Glomerular visceral epithelial cell (primary cell): ENCODE measurements around the gene UBE2D3.
"Not testable (repeated sequence)": the region's sequence is repeated elsewhere in the genome, so short reads cannot be mapped to it uniquely, and the experiment has no call there.

Experiments
- DNase-seq: peaks from one replicate; pipeline ENCODE4 v3.0.0-alpha.2; 2016; ENCODE audit errors: extremely low spot score

Gene UBE2D3

DNA sequence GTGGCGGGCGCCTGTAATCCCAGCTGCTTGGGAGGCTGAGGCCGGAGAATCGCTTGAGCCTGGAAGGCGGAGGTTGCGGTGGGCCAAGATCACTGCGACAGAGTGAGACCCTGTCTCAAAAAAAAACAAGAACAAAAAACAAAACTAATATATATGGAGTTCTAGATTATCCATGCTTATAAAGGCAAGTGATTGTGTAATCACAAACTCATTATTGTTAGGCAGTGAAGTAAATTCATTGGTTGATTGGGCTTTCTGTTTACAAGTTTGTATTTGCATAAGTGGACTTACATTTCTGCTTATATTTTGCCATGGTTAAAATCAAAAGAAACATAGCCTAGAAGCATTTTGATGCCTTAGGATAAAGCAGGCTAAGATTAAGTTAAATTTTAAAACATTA is 2.5 kb upstream of the UBE2D3 start:
- DNase-seq, result no peak

DNA sequence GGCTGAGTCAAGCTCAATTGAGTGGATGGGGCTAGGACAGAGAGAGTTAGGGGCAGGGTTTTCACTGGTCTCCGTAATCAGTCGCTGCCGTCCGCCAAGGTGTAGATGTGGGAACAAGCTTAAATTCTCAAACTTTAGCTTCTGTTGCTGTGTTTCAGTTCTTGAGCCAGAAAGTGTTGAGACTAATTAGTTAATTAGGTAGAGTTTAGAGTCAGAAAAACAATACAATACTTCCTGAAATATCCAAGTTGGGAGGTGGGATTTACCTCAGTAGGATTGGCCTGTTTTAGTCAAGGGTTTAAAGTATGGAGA is 1.1 kb upstream of the UBE2D3 start:
- DNase-seq, result no peak

DNA sequence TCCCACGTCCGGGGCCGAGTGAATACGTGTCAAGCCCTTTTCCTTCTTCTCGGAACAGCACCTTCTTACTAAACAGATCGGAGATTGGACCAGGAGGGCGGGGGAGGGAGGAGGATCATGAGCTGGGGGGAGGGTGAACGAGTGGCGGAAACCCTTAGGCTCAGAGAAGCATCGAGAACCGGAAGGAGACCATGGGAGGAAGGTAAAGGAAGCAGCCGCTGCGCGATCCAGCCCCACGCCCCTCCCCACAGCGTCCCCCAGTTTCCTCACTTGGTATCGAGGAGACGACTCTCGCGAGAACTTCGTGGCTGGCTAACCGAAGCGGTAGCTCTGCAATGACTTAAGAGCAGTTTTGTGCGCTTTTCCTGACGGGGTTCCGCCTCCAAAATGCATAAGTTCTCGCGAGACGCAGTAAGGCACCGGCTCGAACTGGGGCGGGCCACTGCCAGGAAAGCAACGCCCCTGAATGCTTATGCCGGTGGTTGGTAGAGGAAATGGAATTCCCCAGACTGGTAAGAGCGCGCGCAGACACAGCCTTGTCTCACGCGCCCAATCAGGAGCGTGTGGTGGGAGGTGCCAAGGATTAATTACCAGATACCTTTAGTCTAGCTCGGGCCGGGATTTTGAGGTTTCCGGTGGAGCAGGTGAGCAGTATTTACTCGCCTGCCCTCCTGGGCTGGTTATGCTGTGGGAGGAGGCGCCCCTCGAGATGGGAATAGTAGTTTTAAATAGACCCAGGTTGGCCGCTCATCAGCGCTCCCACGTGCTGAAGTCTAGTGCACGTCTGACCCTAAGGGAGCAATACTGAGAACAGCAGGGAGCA is 534 bp upstream of the UBE2D3 start:
- peak; percentile 100 for DNase-seq

DNA sequence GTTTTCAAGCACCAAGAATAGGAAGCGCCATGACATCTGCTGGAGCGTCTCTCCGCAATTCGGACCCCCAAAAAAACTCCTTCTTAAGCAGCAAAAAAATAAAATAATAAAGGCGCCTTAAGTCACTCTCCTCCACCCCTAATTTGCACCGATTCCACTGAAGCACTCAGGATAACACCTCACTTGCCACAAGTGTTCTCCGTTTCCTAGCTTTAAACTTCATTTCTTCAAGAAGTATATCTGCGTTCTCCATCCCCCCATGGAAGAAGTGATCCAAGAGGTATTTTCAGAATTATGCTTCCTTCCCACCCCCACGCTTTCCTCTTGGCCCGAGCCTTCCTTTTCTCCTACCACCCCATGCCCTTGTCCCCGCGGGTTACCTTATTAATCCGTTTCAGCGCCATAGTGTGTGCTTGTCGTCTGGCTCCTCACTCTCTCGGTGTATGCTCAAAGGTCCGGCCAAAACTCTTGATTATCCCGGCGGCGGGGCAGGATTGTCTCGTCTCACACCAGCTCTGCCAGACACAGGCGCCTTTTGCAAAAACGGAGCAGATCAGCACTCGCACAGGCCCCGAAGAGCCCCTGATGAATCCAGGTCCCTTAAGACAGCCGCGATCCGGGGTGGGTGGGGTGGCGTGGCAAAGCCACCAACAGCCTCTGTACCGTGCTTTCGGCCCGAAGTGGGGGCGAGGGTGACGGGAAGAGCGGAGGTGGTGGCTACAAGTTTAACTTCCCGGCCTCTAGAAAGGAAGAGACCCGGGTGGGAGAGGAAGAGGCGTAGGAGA is 1.1 kb downstream of the UBE2D3 start:
- DNase-seq, result no peak

DNA sequence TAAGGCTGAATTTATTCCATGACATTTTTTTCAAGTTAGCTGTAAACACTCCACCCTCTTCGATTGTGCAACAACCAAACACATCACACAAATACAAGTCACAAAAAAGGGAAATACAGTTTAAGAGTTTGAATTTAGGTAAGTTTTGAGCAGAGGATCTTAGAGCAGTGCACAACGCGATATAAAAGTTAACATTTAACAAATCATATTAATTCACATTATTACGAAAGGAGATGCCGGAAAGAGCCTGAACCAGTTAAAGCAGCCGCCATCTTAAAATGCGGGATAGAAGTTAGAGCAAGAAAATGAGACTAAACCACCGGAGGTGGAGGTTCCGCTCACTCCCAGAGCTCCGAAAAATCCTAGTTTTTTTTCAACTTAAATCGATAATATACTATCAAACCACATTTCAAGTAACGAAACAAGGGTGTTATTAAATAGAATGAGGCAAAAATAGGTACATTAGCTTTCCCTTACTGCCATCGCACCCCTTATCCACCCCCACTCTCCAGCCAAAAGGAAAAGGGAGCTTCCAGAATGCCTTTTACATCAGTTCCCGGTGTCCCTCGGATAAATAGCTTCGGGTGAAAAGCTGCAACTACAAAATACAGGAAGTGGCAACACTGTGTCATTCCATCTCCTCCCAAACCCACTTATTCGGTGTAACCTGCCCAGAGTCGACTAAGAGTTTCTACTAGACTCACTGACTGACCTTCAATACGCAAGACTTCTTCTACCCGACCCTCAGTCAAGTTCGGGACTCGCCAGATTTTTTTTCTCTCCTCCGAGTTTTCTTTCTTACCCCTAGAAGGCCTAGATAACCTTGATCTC is 1.9 kb downstream of the UBE2D3 start:
- peak; percentile 74 for DNase-seq

DNA sequence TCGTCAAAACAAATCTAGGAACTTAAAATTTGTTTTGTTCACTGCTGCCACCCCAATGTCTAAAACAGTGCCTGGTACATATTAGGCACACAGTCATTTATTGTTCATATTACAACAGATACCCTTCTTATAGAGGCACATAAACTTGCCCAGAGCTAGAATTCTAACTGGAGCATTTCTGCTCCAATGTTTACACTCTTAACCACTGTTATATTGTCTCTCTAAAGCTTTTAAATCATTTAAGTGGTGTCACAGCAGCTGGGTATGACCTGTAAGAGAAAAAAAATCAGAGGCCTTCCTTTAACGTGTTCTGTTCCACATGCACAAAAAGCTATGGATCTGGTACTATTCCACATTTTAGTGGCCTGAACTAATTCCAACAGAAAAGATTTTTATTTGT is 3.0 kb downstream of the UBE2D3 start:
- no peak for DNase-seq

DNA sequence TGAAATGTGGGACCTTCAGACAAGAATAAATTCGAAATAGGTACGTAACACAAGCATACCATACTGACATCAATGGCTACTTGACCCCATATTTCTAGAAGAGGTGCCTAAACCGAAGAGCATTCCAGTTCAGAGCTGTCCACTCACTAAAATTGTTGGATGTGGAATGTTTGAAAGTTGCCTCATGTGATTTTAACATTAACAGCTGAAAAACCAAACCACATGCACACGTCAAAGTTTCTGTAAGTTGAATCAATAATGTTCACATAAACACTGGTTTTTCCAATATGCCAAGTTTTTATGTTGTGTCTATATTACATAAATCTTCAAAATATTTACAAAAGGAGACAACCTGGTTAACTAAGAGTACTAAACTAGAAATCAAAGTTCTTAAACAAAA is 3.5 kb downstream of the UBE2D3 start:
- DNase-seq, result no peak

DNA sequence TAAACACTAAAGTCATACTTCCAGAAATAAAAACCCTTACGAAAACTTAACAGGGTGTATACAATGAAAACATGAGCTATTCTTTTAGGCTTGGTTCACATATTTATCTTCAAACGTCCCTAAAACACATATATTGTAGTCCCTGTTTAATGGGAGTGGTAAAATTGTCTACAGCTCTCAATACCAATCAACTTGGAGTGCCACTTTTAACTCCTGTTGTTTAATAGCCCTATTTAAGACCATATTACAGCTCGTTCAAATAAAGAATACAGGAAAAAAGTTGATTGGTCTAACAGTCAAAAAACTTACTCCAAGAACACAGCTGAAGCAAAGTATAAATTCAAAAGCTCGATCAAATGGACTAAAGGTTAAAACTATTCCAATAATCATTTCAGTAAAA is 3.9 kb downstream of the UBE2D3 start:
- DNase-seq, result no peak

DNA sequence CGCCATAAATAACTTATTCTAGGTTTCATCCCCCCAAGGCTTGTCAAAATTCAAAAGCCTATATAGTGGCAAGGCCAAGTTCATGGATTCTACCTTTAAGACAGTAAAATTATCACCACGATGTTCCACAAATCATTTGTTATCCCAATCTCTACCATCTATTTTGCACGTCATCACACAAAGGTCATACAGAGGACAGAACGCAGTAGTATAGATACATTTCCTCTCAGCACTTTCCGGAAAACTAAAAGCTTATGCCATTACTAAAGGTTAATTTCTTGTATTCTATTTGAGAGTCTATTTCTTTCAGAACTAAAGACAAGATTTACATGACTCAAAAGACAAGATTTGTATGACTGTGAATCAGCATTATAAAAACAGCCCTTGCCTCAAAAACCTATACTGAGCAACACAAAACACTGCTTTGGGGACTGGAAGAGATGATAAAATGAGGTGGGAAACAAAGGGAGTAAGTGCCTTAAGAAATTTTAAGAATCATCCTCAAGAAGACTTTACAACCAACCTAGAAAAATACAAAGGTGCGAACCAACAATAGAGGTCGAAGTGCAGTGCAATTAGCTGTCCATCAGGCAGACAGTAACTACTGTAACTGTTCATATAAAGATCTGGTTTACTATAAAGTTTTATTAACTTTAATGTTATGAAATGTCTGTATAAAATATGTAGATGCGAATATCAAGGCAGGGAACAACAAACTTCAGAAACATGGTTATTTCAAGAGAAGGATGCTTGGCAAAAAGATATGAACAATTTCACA is 7.6 kb downstream of the UBE2D3 start:
- no peak for DNase-seq

DNA sequence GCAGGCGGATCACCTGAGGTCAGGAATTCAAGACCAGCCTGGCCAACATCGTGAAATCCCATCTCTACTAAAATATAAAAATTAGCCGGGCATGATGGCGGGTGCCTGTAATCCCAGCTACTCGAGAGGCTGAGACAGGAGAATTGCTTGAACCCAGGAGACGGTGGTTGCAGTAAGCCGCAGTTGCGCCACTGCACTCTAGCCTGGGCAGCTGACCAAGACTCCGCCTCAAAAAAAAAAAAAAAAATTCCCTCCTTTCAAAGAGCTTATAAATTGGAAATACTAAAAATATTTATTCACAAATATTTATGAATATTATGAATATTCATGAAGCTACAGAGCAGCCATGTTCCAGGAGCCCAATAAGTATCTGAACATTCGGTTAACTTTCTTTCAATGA is 8.3 kb downstream of the UBE2D3 start:
- not testable (repeated sequence) for DNase-seq

DNA sequence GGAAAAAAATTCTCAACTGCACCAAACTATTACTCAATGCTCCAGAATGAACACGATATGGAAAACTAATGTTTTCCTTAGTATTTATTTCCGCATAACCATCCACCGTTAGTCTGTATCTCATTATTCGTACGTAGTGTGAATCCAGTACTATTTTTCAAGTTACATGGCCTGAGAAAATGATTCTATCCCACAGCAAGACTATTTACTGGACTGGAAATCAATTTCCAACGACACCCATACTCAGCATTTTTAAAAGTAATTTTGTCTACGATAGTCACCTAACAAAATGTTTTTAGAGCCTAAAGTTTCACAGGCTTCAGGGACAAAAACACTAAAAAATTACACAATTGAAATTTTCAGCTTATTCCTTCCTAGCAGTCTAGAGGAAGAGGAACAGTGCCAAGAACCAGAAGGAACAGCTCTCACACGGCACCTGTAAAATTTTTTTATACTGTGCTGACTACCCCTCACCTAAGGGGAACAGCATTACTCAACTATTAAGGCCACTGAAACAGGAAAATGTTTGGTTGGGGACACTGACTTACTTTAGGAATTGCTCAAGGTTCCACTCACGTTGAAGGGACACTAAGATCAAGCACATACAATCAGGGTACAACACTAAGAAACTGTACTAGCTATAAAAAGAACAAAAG is 9.6 kb downstream of the UBE2D3 start:
- no peak for DNase-seq

DNA sequence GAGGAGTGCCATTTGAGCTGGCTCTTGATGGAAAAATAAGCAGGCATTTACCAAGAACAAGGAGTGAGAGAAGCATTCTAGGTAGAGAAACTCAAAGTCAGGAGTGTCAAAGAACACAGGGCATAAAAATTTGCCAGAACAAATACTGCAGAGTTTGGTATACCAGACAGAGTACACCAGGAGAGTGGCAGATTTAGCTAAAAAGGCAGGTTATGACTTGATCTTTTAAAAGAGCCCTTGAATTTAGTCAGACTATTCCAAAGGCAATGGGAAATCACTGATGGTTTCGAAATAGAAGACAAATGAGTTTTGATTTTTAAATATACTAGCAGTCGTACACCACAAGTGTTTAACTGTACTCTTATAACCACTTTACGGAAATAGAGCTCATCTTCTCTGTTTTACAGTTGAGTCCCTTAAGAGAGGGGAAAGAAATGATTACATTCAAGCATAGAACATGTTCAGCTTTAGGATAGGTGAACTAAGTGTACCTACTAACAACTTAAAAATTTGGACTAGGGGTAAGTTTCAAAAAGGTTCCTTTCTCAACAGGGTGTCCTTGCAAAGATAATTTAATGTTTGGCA is 10.2 kb downstream of the UBE2D3 start:
- no peak for DNase-seq

DNA sequence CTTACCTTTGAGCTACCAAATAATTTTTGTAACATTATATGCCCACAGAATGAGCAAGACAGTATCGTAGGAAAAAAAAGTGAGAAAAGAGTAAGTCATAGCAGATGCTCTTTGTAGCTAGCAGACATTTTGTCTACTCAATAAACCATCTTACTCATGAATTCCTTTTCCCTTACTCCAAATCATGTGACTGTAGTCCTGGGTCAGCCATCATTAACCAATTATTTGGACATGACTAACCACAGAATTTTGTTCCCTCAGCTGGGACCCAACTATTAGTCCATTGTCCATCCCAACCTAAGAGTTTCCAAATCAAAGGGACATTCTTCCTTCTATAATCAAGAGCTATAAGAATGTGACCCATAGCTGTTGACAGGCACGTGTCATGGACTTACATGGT is 11.4 kb downstream of the UBE2D3 start:
- DNase-seq, result peak; percentile 68

DNA sequence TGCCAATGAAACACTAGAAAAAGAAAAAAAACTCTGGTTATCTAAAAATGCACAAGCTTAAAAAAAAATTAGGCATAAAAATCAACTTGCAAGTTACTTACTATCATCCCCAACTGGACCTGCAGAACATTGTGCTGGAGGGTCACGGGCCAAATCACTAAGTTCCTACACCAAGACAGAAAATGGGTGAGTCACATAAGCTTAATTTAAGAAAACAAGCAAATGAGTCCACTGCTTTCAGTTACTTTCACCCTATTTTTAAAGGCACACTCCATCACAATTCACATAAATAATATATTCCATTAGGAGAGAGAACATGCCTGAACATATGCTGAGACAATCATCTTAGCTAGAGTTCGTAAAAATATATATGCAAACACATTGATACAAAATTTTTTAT is 17.7 kb downstream of the UBE2D3 start:
- no peak for DNase-seq

DNA sequence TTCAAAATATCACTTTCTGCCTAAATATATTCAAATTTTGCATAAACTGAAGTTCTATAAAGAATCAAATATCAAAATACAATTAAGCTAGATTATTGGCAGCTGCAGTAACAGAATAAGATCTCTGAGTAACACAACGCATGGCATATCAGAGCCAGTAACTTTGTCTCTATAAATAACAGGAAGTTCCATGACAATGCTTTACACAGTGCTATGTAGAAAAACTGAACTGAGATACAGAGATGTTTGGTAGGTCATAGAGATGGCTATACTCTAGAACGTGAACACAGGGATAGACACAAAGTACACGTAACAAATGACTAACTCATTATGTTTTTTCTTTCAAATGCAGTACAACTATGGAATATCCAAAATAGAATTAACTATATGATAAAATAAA is 18.2 kb downstream of the UBE2D3 start:
- DNase-seq, result no peak

DNA sequence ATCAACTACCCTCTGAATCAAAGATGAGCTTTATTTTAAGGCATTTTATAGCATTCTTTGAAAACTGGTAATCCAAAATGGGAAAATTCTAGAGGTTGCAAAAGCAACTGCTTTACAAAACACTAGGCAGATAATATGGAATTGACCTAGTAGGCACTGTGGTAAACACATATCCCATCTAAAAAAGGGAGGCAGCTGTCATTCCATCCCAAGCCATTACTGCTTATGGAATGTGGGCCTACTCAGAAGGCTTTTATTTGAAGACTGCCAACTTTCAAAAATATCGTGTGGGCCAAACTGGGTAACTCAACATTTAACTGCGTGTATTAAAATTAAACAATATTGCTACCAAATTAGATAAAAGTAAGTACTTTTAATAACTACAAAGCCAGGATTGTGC is 19.3 kb downstream of the UBE2D3 start:
- no peak for DNase-seq

DNA sequence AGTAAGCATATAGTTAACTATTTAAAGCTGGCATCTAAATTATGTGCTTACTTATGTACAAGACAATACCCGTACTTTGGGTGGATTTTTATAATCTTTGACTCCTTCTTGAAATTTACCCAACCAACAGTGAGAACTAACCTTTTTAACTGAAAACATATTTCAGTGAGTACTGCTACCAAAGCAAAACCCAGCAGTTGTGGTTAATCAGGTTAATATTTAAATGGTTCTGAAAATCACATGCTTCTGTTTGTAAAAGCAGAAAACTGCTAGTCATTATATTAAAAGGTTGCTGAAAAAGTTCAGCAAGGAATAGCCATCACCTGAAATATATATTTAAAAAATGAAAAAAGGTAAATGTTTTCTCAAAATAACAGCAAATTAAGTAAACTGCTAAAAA is 20.0 kb downstream of the UBE2D3 start:
- peak; percentile 28 for DNase-seq

DNA sequence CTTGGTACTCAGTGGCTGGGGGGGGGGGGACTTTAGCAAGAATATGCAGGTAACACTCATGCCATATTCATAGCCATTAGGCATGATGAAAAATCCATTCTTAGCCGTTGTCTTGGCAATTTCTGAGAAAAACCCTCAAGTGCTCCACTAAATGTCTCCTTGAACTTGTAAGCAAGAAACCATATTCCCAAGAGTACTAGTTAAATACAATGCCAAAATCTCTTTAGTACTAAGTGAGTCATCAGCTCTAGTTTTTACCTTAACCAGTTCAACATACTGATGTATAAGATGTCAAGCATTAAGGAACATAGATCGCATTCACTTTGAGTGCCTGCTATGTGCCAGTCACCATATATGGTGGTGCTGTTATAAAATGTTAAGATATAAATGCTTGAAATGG is 27.5 kb downstream of the UBE2D3 start:
- no peak for DNase-seq

DNA sequence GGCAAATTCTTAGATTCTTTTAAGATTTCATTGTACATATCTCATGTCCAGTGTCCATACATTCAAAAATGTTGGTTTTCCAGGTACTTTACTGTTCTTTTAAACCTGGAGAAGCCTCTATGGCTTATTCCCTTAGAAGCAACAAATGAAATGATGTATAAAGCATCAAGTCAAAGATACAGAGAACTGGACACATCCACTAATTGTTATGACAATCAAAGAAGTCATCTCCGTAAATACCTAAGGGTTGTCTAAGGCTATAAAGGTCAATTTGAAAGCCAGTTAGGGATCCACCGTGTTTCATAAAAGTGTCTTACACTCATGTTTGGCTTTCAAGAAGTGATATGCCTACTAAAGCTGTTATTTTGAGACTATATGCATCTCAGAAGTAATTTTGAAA is 32.4 kb downstream of the UBE2D3 start:
- DNase-seq, result no peak

DNA sequence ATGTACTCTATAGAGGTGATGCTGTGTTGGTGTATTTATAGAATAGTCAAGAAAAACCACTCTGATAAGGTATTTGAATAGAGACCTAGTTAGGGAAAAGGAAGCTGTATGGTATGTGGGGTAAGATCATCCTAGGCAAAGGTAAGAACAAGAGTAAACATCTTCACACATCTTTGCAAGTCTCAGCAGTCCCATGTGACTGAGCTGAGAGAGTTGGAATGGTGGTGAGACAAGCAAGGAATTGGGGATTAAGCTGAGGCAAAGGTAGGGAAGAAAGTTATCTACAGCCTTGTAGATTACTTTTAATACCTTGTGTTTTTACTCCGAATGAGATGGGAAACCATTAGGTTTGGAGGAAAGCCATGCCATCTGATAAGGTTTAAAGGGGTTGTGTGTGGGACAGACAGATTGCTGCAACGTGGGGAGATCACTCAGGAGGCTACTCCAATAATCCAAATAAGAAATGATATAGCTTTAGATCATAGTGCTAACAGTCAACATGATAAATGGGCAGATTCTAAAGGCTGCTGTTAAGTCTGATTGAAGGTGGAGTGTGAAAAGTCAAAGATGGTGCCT is 34.9 kb downstream of the UBE2D3 start:
- DNase-seq, result no peak
